ENCODE results near the gene NSD2. TPM values are rescaled to one million over a fixed set of nuclear protein-coding genes. Genes with fewer than 3 reads are reported as not detected.
A peak's percentile ranks its signal among the peaks of the same experiment; 100 is the strongest.

Gene NSD2
- total RNA-seq, 1 experiment from 2014 or later, result 136 TPM

- Mint-ChIP-seq H3K27me3 (ENCODE audit: low read depth) (no peaks in the 10 kb centered on the region), H3K9me3 (no peaks in the 10 kb centered on the region)
Measured at GRCh38 chr4:1968686-1969295, 97.6 kb downstream of the NSD2 start.

More at GRCh38 chr4:1968686-1969295, 97.6 kb downstream of the NSD2 start:
- Histone ChIP-seq H3K18ac (ENCODE audit: insufficient read length, low read depth, low read length) (no peak overlapping the region), H3K56ac (ENCODE audit: insufficient read length, low read depth, low read length) (no peak overlapping the region), H4K5ac (ENCODE audit: insufficient read length, low read depth, low read length) (no peak overlapping the region), H2BK5ac (ENCODE audit: insufficient read length, low read length) (no peak overlapping the region), H2BK15ac (ENCODE audit: low read depth, low read length) (no peak overlapping the region), H3K27ac (ENCODE audit: insufficient read length, low read depth, low read length) (no peak overlapping the region), H3K23me2 (ENCODE audit: insufficient read length, low read depth, low read length, poor library complexity, severe bottlenecking) (no peaks in the 10 kb centered on the region), H2BK12ac (ENCODE audit: insufficient read length, low read depth, low read length) (no peak overlapping the region), H2BK20ac (ENCODE audit: low read depth, low read length, poor library complexity, severe bottlenecking) (no peak overlapping the region), H3K23ac (ENCODE audit: insufficient read length, low read depth, low read length) (no peak overlapping the region), H2BK120ac (ENCODE audit: low read depth, low read length, poor library complexity, severe bottlenecking) (no peak overlapping the region), H3K14ac (ENCODE audit: insufficient read depth, low read length) (no peak overlapping the region), H3K79me1 (ENCODE audit: insufficient read depth, low read depth, low read length, poor library complexity, severe bottlenecking) (no peaks in the 10 kb centered on the region), H3K4me2 (ENCODE audit: insufficient read depth, insufficient read length, low read length) (no peak overlapping the region), H4K20me1 (ENCODE audit: control insufficient read depth, insufficient read depth, insufficient read length) (no peaks in the 10 kb centered on the region), H4K8ac (replicated peaks; ENCODE audit: insufficient read length, low read depth, low read length) (no peak overlapping the region), H3K4me1 (ENCODE audit: insufficient read depth, low read length) (no peaks in the 10 kb centered on the region), H2AK5ac (ENCODE audit: insufficient read length, low read length) (no peak overlapping the region), H3K4ac (ENCODE audit: low read depth, low read length) (no peak overlapping the region), H2AFZ (ENCODE audit: low read length) (no peak overlapping the region), H3K9ac (ENCODE audit: extremely low read depth, insufficient read length, low read length) (no peak overlapping the region), H3K9me3 (ENCODE audit: control insufficient read depth, low read depth, low read length) (no peaks in the 10 kb centered on the region), H3K27me3 (ENCODE audit: insufficient read depth, low read length) (no peaks in the 10 kb centered on the region), H3K79me2 (ENCODE audit: insufficient read depth, low read length) (no peaks in the 10 kb centered on the region), H3T11ph (ENCODE audit: low read length) (no peak overlapping the region), H4K91ac (ENCODE audit: insufficient read length, low read depth, low read length) (no peak overlapping the region)
- Mint-ChIP-seq H3K4me3 (no peak overlapping the region), H3K27ac (peak overlapping the region in 1 of 3 experiments; percentile 55; a peak in 1 of 7 replicates), H3K4me1 (peaks cover 0 to 3% of the 10 kb centered on the region in 2 experiments; a peak in 2 of 4 replicates), H3K36me3 (ENCODE audit: insufficient read depth in 1 of 3, low read depth in 3 of 3) (peaks cover 15 to 72% (median 72%) of the 10 kb centered on the region in 3 experiments; a peak in 6 of 7 replicates)
- no CpG with 5 or more reads among the region's 7 CpGs for WGBS (ENCODE audit: extremely low coverage, insufficient read length, low lambda C conversion rate)
- no peak for DNase-seq
- TF ChIP-seq, protein P1, sequence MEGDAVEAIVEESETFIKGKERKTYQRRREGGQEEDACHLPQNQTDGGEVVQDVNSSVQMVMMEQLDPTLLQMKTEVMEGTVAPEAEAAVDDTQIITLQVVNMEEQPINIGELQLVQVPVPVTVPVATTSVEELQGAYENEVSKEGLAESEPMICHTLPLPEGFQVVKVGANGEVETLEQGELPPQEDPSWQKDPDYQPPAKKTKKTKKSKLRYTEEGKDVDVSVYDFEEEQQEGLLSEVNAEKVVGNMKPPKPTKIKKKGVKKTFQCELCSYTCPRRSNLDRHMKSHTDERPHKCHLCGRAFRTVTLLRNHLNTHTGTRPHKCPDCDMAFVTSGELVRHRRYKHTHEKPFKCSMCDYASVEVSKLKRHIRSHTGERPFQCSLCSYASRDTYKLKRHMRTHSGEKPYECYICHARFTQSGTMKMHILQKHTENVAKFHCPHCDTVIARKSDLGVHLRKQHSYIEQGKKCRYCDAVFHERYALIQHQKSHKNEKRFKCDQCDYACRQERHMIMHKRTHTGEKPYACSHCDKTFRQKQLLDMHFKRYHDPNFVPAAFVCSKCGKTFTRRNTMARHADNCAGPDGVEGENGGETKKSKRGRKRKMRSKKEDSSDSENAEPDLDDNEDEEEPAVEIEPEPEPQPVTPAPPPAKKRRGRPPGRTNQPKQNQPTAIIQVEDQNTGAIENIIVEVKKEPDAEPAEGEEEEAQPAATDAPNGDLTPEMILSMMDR (conservative IDR thresholded peaks at IDR 0.05), result no peak

All from H9 (cell line).